ENCODE data around the gene MYPOP. TPM values are rescaled to one million over a fixed set of nuclear protein-coding genes. Genes with fewer than 3 reads are reported as not detected.
"Not testable (repeated sequence)": the region's sequence is repeated elsewhere in the genome, so short reads cannot be mapped to it uniquely, and the experiment has no call there.

Gene MYPOP
- total RNA-seq, 1 donor from 2014 or later = 10.2 TPM

- DNase-seq (ENCODE audit: low spot score) = no peak
Observed at GRCh38 chr19:45908956-45909355, 6.5 kb upstream of the MYPOP start.

DNA sequence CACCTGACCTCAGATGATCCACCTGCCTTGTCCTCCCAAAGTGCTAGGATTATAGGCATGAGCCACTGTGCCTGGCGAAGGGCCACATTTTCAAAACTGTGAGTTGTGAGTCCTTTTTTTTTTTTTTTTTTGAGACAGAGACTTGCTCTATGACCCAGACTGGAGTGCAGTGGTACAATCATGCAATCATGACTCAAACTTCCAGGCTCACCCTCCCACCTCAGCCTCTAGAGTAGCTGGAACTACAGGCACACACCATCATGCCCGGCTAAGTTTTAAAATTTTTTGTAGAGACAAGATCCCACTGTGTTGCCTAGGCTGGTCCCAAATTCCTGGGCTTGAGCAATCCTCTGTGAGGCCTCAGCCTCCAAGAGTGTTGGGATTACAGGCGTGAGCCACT lies 3.8 kb upstream of the MYPOP start:
- DNase-seq (ENCODE audit: low spot score) = no peak

- no peak for DNase-seq (ENCODE audit: low spot score)
Observed at GRCh38 chr19:45905011-45905410, 2.6 kb upstream of the MYPOP start.

DNA sequence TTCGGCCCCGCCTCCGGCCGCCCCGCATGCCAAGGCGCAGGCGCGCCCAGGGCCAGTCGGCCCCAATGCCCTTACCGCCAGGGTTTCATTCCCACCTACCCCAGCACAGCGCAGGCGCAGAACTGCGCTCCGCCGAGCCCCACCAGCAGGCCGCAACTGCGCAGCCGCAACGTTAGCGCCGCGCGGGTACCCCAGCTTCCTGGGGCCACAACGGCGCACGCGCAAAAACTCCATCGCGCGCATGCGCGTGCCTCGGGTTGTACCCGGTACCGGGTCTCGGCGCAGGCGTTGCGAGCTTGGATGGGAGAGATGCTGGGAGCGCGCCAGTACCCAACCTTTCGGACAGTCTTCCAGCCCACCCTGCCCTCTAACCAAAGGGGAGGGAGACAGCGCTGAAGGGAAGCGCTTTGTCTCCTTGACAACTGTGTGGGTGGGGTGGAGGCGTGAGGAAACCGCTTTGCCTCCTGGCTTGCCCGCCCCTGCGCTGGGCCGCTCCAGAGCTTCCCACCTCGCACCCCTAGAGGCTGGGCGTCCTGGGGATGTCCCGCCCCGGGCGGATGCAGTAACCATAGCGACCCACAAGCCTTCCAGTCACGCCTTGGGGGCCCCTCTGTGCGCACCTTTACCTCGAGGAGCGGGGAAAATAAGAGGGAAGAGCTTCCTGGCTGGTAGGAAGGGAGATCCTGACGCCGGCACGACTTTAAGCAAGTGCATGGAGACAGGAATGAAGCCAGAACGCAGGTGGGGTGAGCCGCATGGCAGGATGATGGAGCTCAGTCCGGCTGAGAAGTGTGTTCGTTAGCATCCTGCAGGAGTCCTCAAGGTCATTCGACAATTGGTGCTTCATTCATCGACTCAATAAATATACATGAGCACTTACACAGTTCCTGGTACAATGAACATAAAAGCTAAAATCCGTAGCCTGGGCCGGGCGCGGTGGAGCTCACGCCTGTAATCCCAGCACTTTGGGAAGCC lies 525 bp upstream of the MYPOP start:
- DNase-seq (ENCODE audit: low spot score) = peak; percentile 100

- DNase-seq (ENCODE audit: low spot score) = no peak
Observed at GRCh38 chr19:45901432-45901911, 941 bp downstream of the MYPOP start.

- DNase-seq (ENCODE audit: low spot score) = no peak
Observed at GRCh38 chr19:45900738-45901431, 1.5 kb downstream of the MYPOP start.

- no peak for DNase-seq (ENCODE audit: low spot score)
Observed at GRCh38 chr19:45899919-45900589, 2.4 kb downstream of the MYPOP start.

DNA sequence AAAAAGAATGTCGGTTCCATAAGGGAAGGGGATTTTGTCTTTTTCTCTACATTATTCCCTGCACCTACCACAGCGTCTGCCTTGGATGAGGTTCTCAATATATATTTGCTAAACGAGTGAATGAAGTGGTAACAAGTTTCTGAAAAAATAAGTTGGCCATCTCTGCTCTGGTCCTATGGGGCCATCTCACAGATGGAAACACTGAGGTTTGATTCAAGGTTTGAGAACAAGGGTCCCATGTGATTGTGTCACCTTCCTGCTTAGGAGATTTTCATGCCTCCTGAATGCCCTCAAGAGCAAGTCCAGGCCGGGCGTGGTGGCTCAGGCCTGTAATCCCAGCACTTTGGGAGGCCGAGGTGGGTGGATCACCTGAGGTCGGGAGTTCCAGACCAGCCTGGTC lies 3.2 kb downstream of the MYPOP start:
- DNase-seq (ENCODE audit: low spot score) = no peak

GRCh38 chr19:45897261-45897812 lies 5.1 kb downstream of the MYPOP start:
- DNase-seq (ENCODE audit: low spot score) = no peak

GRCh38 chr19:45895983-45896599 lies 6.3 kb downstream of the MYPOP start:
- not testable (repeated sequence) for DNase-seq (ENCODE audit: low spot score)

- DNase-seq (ENCODE audit: low spot score) = no peak
Observed at GRCh38 chr19:45895519-45895972, 6.9 kb downstream of the MYPOP start.

GRCh38 chr19:45890877-45891276 lies 11.5 kb downstream of the MYPOP start:
- no peak for DNase-seq (ENCODE audit: low spot score)

GRCh38 chr19:45889210-45889885 lies 13.1 kb downstream of the MYPOP start:
- DNase-seq (ENCODE audit: low spot score) = no peak

DNA sequence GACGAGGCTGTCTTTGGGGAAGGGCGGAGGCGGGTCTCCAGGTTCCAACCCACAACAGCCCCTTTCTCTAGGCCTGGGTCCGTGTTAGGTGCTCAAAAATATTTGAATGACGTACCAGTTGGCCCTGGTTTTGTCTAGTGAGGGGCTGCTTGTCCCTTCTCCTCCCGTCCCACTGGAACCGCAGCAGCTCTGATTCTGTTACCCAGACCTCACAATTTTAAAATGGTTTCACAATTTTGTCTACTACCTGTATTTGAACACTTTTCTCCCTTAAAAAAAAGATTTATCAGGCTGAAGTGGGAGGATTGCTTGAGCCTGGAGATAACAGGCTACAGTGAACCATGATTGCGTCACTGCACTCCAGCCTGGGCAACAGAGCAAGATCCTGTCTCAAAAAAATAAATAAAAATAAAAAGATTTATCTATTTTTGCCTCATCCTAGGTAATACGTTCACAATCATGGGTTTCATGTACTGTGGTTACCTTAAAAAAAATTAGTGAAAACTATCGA lies 15.2 kb downstream of the MYPOP start:
- no peak for DNase-seq (ENCODE audit: low spot score)

DNA sequence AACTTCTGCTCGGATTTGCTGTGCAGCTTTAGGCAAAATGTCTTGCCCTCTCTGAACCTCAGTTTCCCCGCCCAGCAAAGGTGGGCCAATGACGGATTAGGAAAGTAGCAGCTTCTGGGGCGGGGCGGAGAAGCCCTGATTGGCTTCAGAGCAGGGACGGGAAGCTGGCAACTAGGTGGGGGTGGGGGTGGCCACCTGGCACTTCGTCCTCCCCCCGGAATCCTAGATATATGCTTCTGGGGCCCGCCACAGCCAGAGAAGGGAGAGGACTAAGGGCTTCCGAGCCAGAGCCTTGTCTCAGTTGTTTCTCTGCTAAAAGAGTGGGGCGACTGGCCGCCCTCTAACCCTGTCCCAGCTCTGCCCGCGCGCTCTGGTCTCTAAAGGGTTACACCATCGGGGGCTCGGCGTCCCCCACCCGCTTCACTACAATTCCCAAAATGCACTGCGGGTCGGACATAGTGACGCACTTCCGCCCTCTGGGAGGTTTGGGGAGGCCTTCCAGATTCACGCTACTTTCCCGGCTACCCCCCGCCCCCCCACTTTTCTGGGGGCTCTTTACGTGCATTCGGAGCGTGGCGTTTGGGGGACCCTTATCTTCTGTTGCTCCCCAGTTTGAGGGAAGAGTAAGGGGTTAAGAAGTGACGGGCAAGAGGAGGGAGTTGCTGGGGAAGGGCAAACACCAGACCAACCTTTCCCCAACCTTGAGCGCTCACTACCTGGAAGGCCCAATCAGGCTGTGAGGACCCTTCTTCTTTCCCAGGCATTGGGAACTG lies 15.8 kb downstream of the MYPOP start:
- peak; percentile 96 for DNase-seq (ENCODE audit: low spot score)

DNA sequence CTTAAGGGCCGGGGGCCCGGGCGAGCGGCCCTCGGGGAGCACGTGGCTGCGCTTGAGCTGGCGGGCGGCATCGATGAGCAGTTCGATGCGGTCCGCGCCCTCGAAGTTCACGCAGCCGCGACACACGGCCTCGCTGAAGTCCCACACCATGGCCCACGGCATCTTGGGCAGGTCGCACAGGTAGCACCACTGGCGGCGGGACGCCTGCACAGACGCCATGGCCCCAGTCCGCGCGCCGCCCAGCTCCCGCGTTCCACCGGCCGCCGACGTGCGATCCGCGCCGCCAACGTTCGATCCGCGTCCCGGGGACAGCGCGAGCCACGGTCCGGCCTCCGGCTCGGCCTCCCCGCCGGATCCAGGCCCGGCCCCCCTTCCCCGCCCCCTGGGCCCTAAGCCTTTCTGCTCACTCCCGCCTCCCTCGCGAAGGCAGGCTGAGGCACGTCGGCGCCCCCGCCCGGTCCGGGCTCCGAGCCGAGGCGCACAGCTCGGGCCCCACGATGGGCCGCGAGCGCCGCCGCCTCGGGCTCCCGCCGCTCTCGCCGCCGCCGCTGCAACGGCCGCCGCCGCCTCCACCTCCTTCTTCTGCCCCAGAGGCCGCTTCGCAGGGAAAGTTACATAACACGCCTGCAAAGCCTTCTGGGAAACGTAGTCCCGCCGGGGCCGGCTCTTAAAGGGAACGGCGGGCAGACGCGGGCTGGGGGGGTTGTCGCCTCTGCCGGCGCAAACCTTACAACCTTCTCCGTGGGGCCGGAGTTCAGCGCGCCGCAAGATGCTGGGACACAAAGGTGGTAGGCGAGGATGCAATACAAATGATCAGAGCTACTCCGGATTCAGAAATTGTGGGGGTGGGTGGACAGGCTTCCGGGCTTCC lies 16.6 kb downstream of the MYPOP start, which contains the start of gene IRF2BP1:
IRF2BP1 (minus strand) TSS at position 586 of the 871 bp plus-strand sequence; CDS start at position 219, 367 bp downstream.
- DNase-seq (ENCODE audit: low spot score) = peak; percentile 96

GRCh38 chr19:45884682-45885555 lies 17.5 kb downstream of the MYPOP start:
- DNase-seq (ENCODE audit: low spot score) = no peak
